ENCODE measurements around the gene UMAD1.

GRCh38 chr7:7695111-7695817 lies 54.7 kb downstream of the UMAD1 start:
- TF ChIP-seq, protein P1, sequence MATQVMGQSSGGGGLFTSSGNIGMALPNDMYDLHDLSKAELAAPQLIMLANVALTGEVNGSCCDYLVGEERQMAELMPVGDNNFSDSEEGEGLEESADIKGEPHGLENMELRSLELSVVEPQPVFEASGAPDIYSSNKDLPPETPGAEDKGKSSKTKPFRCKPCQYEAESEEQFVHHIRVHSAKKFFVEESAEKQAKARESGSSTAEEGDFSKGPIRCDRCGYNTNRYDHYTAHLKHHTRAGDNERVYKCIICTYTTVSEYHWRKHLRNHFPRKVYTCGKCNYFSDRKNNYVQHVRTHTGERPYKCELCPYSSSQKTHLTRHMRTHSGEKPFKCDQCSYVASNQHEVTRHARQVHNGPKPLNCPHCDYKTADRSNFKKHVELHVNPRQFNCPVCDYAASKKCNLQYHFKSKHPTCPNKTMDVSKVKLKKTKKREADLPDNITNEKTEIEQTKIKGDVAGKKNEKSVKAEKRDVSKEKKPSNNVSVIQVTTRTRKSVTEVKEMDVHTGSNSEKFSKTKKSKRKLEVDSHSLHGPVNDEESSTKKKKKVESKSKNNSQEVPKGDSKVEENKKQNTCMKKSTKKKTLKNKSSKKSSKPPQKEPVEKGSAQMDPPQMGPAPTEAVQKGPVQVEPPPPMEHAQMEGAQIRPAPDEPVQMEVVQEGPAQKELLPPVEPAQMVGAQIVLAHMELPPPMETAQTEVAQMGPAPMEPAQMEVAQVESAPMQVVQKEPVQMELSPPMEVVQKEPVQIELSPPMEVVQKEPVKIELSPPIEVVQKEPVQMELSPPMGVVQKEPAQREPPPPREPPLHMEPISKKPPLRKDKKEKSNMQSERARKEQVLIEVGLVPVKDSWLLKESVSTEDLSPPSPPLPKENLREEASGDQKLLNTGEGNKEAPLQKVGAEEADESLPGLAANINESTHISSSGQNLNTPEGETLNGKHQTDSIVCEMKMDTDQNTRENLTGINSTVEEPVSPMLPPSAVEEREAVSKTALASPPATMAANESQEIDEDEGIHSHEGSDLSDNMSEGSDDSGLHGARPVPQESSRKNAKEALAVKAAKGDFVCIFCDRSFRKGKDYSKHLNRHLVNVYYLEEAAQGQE (IDR thresholded peaks at IDR 0.05; ENCODE audit: insufficient read depth in 1 of 2, low read depth in 2 of 2, low read length in 2 of 2): no peak
- no peak for TF ChIP-seq POLR2AphosphoS5 (IDR thresholded peaks at IDR 0.05; ENCODE audit: low read depth, low read length)
